Osteocyte (in vitro differentiated cells): Measurements from ENCODE around the gene SMIM10L2A. TPM values are rescaled to one million over a fixed set of nuclear protein-coding genes. Genes with fewer than 3 reads are reported as not detected.
A peak's percentile ranks its signal among the peaks of the same experiment; 100 is the strongest.
"Not testable (repeated sequence)": the region's sequence is repeated elsewhere in the genome, so short reads cannot be mapped to it uniquely, and the experiment has no call there.

ENCODE experiments used
- DNase-seq: peaks from one replicate; pipeline ENCODE4 v3.0.0; 2021; ENCODE audit warnings: mixed read lengths; ENCODE audit not compliant: unreplicated experiment; ENCODE audit errors: extremely low spot score
- H3K27ac Mint-ChIP-seq: one replicate; pipeline ENCODE4 v1.8.0; 2021; ENCODE audit warnings: mild to moderate bottlenecking, mixed read lengths; ENCODE audit not compliant: unreplicated experiment
- H3K27me3 Mint-ChIP-seq: one replicate; pipeline ENCODE4 v1.8.0; 2021; ENCODE audit warnings: mixed read lengths; ENCODE audit not compliant: unreplicated experiment
- H3K36me3 Mint-ChIP-seq: one replicate; pipeline ENCODE4 v1.8.0; 2021; ENCODE audit warnings: mixed read lengths; ENCODE audit not compliant: unreplicated experiment
- H3K4me1 Mint-ChIP-seq: one replicate; pipeline ENCODE4 v1.8.0; 2021; ENCODE audit warnings: mixed read lengths; ENCODE audit not compliant: unreplicated experiment
- H3K4me3 Mint-ChIP-seq: one replicate; pipeline ENCODE4 v1.8.0; 2021; ENCODE audit warnings: mild to moderate bottlenecking, moderate library complexity, mixed read lengths; ENCODE audit not compliant: unreplicated experiment
- H3K9me3 Mint-ChIP-seq: one replicate; pipeline ENCODE4 v1.8.0; 2021; ENCODE audit warnings: mixed read lengths; ENCODE audit not compliant: unreplicated experiment
- total RNA-seq: library from RNA; stranded (reverse); gene quantifications from 2 replicates; pipeline ENCODE4 v1.2.1, GENCODE V29; 2021
- TF ChIP-seq, protein P1 (sequence below): fragments of 200-600 bp; sonication (generic); IDR thresholded peaks from 2 replicates; pipeline ENCODE4 v1.5.0; 2021; ENCODE audit warnings: antibody characterized with exemption, mild to moderate bottlenecking, moderate library complexity

SMIM10L2A gene
- total RNA-seq, 1 donor from 2014 or later: 0.32 TPM

DNA sequence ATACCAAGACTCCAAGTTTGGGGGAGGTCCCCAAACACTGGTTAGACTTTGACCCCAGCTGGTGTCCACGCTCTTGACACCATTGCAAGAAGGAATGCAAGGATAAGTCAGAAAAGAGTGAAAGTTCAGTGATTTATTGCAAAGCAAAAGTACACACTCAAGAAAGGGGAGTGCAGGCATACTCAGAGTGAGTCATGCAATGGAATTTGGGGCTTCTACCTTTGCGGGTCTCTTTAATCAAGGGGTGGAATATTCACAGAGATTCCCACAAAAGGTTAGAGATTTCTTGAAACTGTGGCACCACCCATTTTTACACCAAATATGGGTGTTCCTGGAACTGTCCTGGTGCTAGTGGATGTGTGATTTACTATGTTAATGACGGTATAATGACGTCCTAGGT lies 5.2 kb upstream of the SMIM10L2A start:
- no peak overlapping the region for H3K4me3 Mint-ChIP-seq
- TF ChIP-seq, protein P1, sequence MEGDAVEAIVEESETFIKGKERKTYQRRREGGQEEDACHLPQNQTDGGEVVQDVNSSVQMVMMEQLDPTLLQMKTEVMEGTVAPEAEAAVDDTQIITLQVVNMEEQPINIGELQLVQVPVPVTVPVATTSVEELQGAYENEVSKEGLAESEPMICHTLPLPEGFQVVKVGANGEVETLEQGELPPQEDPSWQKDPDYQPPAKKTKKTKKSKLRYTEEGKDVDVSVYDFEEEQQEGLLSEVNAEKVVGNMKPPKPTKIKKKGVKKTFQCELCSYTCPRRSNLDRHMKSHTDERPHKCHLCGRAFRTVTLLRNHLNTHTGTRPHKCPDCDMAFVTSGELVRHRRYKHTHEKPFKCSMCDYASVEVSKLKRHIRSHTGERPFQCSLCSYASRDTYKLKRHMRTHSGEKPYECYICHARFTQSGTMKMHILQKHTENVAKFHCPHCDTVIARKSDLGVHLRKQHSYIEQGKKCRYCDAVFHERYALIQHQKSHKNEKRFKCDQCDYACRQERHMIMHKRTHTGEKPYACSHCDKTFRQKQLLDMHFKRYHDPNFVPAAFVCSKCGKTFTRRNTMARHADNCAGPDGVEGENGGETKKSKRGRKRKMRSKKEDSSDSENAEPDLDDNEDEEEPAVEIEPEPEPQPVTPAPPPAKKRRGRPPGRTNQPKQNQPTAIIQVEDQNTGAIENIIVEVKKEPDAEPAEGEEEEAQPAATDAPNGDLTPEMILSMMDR: no peak
- H3K27ac Mint-ChIP-seq: no peak overlapping the region
- DNase-seq: no peak
- H3K4me1 Mint-ChIP-seq: no peaks in the 10 kb centered on the region
- peaks cover 11% of the 10 kb centered on the region for H3K9me3 Mint-ChIP-seq
- H3K36me3 Mint-ChIP-seq: no peaks in the 10 kb centered on the region
- peaks cover 2% of the 10 kb centered on the region for H3K27me3 Mint-ChIP-seq

DNA sequence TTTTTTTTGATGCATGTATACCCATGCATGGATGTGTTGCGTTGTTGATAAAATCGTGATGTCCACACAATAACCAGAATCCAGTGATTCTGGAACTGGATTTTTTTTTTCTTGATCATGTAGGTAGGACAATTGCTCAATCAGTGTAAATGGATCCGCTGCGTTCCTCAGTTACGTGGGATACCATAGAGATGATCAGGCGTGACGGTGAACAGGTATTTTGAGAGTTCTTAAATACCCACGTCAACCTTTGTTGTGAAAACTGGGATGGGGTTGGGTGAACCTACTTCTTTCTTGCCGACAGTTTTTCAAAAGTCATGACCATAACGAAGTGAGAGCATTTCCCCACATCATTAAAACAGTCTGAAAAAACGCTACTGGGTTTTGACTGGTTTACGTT lies 913 bp upstream of the SMIM10L2A start:
- H3K27me3 Mint-ChIP-seq: peaks cover 7% of the 10 kb centered on the region
- peak overlapping the region; percentile 50 for H3K4me3 Mint-ChIP-seq
- H3K9me3 Mint-ChIP-seq: no peaks in the 10 kb centered on the region
- TF ChIP-seq, protein P1: no peak
- H3K27ac Mint-ChIP-seq: no peak overlapping the region
- H3K4me1 Mint-ChIP-seq: no peaks in the 10 kb centered on the region
- no peaks in the 10 kb centered on the region for H3K36me3 Mint-ChIP-seq
- no peak for DNase-seq

DNA sequence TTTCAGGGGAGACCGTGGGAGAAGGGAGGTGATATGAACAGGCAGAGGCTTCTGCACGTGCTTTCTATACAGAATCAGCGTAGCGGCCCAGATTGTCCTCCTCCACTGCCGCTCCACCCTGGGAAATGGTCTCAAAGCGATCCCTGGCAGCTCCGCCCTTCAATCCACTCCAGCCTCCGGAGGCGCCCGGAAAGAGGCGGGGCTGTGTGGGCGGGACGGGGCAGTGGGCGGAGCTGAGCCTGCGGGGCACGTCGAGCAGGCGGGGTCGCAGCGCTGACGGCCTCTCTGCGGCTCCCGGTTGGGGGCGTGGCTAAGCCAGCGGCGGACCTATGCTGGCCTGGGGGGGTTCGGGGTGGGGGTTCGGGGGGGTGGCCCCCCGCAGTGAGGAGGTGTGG lies 210 bp upstream of the SMIM10L2A start:
- Mint-ChIP-seq H3K27ac (no peak overlapping the region), H3K9me3 (no peaks in the 10 kb centered on the region), H3K4me3 (peak overlapping the region; percentile 50), H3K4me1 (no peaks in the 10 kb centered on the region), H3K36me3 (no peaks in the 10 kb centered on the region), H3K27me3 (peaks cover 5% of the 10 kb centered on the region)
- DNase-seq: peak; percentile 88
- TF ChIP-seq, protein P1: no peak

DNA sequence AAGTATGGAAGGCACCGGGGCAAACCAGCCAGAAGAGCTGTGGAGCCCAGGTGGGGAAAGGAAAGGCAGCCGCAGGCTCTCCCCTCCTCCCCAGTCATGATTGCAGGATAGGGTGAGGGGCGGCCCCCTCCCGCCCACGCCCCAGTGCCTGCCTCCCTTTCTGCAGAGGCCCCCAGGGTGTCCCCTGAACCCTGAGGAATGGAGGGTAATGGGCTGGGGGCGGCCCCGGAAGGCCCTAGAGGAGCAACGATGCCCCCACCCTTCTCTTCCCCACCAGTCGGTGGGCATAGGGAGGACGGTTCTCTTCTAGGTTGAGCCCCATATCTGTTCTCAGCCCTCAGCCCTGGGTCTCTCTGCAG lies 1.0 kb downstream of the SMIM10L2A start:
- H3K9me3 Mint-ChIP-seq, H3K27ac Mint-ChIP-seq, H3K4me3 Mint-ChIP-seq, H3K27me3 Mint-ChIP-seq, H3K4me1 Mint-ChIP-seq, DNase-seq, H3K36me3 Mint-ChIP-seq: not testable (repeated sequence)

DNA sequence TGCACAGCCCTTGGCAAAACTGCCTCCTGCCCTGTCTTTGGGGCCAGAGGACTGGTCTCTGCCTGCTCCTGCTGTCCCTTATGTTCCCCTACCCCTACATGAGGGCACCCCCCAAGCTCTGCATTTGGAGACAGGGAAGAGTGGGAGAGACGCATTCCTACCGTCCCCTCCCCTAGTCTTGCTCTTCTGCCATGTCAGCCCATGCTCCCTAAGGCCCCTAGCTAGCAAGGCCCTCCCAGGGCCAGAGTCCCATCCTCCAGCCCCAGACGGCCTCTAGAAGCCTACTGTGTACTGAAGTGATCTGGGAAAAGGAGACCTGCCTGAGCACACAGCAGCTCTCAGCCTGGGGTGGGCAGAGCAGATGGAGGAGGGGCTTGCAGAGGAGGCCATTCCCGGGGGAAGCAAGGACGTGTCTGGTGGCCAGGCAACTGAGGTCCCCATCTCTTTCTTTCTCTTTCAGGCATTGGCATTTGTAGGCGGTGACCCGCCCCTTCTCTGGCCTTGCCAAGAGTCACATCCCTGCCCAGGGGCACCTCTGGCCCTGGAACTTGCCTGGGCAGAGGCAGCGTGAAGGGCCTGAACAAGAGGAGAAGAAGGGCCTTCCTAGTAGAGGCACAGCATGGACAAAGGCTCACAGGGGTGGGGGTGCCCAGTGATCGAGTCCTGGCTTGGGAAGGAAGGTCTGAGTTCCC lies 1.6 kb downstream of the SMIM10L2A start:
- H3K9me3 Mint-ChIP-seq, H3K4me3 Mint-ChIP-seq, H3K27ac Mint-ChIP-seq, H3K36me3 Mint-ChIP-seq, H3K27me3 Mint-ChIP-seq, DNase-seq, H3K4me1 Mint-ChIP-seq: not testable (repeated sequence)

DNA sequence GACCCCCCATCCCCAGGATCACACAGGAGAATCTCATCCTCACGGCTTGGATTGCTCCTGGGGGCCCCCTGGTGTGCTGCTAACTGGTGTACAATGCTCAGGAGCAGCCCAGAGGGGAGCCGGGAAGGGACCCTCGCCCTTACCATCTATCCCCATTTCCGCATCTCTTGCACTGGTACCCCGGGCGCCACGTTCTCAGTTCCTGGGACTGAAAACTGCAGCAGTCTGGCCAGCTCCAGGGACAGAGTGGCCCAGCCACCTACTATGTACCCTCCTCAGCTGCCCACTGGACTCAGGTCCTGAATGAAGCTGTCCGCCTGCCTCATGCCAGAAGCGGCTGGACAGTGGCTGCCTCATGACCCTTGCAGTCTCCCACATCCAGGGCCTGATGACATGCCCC lies 2.7 kb downstream of the SMIM10L2A start:
- Mint-ChIP-seq H3K9me3 (no peaks in the 10 kb centered on the region), H3K27ac (no peak overlapping the region), H3K4me3 (no peak overlapping the region), H3K4me1 (no peaks in the 10 kb centered on the region), H3K27me3 (peaks cover 10% of the 10 kb centered on the region), H3K36me3 (no peaks in the 10 kb centered on the region)
- DNase-seq: no peak
- TF ChIP-seq, protein P1: no peak
